ENCODE measurements around the gene DSCAML1.
A peak's percentile ranks its signal among the peaks of the same experiment; 100 is the strongest.

The DSCAML1 gene

GRCh38 chr11:117604336-117604995 lies 192.6 kb downstream of the DSCAML1 start:
- DNase-seq, result peak; percentile 89 to 92

GRCh38 chr11:117603932-117604331 lies 193.1 kb downstream of the DSCAML1 start:
- DNase-seq, result no peak

GRCh38 chr11:117601006-117601708 lies 195.9 kb downstream of the DSCAML1 start:
- DNase-seq, result peak; percentile 92 to 93

DNA sequence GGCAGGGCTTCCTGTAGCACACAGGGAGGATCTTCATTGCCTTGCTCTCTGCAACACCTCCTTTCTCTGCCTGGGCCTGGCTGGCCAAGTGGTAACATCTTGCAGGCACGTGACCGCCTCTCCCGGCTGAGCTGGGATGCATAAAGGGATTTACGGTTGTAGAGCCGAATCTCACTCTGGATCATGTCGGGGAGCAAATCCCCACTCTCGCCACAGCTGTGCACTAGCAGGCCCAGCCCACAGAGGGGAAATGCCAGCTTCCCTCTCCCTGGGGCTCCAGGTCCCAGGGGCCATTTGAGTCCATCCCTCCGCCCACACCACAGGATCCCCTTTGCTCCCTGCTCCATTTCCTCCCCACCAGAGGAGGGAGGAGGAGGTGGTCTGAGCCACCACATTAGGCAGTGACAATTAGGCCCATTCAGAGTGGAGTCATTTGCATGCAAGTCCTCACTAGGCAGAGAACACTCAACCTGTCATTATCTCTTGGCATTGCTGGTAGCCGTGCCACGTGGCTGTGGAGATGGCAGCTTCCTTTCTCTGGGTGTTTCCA lies 196.7 kb downstream of the DSCAML1 start:
- DNase-seq, result peak; percentile 99 to 100

DNA sequence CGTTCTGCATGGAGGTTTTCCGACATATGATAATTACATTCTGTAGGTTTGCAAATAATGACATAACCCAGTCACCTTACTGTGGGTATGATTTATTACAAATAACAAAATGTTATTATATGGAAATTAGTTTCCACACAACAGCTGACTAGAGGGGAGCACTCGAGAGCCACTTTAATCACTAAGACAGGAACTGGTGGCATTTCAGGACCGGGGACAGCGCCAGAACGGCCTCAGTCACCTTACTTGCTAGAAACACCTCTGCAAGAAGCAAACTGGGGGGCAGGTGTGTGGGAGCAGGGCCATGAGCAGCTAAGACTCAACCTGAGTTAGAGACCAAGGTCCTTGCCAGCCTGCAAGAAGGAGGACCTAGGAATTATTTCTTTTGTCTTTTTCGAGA lies 199.9 kb downstream of the DSCAML1 start:
- DNase-seq, result peak; percentile 92 to 94

GRCh38 chr11:117595440-117595839 lies 201.6 kb downstream of the DSCAML1 start:
- DNase-seq, result peak; percentile 25 to 70

DNA sequence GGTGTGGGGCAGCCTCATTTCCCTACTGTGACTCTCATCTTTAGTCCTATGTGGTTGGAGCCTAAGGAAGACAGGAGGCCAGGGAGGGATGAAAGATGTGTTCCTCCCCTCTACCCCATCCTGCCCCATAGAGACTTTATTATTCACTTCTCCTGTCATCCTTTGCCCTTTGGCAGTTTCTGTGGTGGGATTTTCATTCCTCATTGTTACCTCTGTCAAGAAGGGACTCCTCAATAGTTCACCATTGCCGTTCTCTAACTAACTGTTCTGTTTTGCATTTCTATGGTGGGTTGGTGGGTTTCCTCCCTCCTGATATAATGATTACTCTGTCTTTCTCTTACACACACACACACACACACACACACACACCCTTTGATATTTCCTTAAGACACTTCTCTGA lies 202.3 kb downstream of the DSCAML1 start:
- DNase-seq, result peak in 1 of 2 experiments; percentile 48

GRCh38 chr11:117593065-117593464 lies 204.0 kb downstream of the DSCAML1 start:
- DNase-seq, result no peak

DNA sequence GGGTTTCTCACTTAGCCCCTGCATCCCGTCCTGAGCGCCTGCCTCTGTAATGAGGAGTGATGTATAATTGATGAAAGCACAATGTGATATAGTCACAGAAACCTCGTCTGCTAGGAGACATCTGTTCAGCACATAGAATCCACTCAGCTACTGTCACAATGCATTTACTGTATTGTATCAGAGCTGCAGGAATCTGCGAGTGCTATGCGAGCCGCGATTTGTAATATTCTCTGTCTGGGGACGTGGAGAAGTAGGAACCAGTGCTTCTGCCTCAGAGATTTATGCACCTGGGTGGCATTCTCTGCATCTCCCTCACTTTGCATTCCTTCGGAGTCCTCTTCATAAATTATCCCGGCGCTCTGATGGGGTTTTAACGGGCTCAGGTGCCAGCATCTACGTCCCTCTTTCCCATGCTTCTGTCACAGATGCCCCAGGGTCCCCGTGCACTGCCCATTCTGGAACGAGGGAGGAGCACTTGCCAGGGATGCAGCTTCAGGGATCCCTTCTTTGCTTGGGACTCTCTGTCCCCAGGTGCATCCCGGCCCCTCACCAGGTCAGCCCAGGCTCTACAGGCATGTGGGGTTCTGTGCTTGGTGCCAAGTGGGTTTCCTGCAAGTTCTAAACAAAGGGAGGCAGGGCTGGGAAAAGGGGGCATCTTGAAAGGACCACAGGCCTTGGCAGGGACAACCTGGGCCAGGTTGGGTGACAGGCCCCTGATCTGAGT lies 205.5 kb downstream of the DSCAML1 start:
- peak in 1 of 2 experiments; percentile 20 for DNase-seq

GRCh38 chr11:117589063-117589462 lies 208.0 kb downstream of the DSCAML1 start:
- peak; percentile 88 to 96 for DNase-seq

DNA sequence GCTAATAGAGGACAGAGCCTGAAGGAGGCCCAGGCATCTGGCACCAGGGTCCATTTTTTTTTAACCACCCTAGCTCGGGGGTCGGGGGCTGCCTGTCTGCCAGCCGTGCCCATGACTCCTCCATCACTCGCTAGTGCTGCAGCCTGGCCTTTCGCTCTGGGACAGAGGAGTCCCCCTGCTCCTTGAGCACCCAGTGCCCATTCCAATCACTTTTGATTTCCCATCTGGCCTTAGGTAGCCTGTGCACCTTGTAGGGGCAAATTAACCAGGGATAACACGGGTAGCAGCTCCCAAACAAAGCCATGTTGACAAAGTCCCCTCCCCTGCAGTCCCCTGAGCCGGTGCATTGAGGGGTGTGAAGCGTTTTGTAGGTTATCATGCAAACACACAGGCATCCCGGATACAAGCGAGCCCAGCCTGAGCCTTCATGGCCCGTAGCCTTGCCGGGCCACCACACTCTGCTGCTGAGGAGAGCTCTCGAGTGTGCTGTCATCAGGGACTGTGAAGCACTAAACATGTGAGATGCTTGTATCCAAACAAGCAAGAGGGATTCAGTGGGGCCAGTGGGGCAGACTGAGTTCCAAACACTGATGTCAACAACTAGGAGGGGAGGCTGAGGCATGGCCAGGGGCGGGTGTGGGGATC lies 208.7 kb downstream of the DSCAML1 start:
- DNase-seq, result peak in 1 of 2 experiments; percentile 63

GRCh38 chr11:117587416-117587815 lies 209.6 kb downstream of the DSCAML1 start:
- DNase-seq, result no peak

- no peak for DNase-seq
Measured at GRCh38 chr11:117586392-117586791, 210.6 kb downstream of the DSCAML1 start.

DNA sequence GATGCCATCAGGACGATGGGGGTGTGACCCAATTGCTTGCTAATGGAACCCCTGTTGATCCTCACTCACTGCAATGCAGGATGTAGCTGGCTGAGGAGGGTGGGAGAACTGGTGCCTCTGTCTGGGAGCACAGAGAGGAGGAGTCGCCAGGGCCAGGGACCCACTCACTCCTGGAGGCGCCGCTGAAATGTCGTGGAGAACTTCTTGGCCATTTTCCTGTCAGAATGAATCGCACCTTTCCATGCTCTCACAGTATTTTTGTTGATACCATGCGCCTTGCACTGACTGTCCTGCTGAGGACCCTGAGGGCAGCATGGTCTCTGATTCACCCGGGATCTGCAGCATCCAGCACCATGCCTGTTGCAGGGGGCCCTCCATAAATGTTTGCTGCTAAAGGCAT lies 211.4 kb downstream of the DSCAML1 start:
- DNase-seq, result no peak

DNA sequence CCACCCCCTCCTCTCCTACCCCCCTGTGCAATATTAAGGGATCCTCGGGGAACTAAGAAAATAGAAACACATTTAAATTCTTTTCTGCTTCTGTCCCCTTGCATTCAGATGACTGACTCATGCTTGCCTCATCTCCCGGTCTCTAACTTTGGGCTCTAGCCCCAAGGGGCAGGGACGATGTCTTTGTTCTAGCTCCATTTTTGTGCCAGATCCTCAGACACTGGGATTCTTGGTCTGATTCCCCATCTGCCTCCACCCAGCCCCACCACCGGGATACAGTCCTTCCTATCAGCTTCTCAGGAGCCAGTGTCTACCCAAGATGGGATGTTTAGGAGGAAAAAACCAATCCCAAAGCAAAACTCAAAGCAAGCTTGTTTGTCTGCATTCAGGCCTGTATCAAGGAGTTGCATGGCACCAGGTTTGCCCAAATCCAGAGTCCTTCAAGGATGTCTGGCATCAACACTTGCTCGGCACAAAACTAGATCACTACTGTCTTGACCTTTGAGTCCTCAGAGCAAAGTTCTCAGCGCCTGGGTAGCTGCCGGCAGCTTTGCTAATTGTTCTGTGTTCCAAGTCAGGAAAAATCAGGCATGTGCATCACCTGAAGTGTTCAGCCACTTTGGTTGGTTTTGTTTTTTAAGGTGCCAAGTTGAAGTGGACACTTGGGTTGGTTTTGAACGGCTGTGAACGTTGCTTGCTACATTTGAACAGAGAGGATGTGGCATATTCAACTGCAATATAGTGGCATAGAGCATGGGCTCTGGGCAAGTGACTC lies 212.8 kb downstream of the DSCAML1 start:
- peak; percentile 74 to 79 for DNase-seq

DNA sequence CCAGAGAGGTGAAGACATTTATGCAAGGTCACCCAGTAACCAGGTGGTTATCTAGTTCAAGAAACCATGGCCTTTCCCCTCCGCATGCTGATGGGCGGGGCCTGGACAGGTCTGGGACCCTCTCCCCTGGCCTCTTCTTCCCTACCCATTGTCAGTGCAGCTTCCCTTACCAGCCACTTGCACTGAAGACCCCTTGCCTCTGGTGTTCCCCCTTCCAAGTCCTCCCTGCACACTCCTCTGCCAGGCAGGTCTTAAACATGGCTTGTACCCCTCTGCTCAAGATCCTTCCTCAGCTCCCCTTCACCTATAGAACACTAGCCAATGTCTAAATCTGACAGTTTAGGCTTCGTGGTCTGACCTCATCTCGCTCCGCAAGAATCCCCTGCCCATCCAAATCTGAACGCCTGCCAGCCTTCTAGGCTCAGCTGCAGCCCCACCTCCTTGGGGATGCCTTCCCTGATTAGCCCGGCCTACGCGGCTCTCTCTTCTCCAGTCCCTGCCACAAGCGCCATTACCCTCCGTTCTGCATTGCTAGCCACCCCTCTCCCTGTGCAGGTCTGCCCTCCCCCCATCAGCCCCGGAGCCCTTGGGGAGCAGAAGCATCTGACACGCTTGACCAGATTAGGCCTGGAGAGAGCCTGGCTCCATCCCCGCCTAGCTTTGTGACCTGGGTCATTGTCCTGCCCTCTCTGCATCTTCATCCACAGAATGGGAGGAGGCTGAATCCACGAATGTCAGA lies 213.8 kb downstream of the DSCAML1 start:
- peak; percentile 95 to 99 for DNase-seq

DNA sequence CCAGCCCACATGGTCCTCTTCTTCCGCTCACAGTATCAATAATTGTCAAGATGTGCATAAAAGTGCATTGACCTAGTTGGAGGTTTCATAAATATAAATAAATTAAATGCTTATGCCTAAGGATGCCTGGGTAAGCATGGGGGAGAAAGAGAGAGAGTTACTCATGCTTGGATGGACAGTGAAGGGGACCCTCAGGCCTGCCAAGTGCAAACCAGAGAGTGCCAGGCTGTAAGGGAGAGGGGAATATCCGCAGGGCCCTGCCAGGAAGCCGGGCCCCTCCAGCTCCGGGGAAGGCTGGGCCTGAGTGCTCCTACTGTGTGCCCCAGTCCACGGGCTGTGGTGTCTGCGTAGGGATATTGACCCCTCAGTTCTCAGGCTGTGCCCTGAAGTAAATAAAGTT lies 214.6 kb downstream of the DSCAML1 start:
- no peak for DNase-seq

DNA sequence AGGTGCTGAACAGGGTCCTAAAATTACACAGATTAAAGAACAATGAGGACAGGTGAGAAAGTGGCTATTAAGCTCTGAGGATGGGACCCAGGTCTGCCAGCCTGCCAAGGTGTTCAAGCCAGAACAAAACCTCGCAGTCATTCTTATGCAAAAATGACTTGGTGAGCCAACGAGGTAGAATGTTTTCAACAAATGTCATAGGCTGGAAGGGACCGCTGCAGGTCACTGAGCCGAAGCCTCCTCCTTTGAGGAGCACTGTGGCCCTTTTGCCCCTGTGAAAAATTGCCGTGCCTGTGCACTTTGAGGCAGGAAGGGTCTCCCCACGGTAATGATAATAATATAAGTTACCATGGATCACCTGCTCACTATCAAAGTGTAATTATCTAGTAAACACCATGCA lies 216.2 kb downstream of the DSCAML1 start:
- DNase-seq, result peak in 1 of 2 experiments; percentile 73

GRCh38 chr11:117579161-117579560 lies 217.9 kb downstream of the DSCAML1 start:
- no peak for DNase-seq

GRCh38 chr11:117575856-117576255 lies 221.2 kb downstream of the DSCAML1 start:
- DNase-seq, result no peak

GRCh38 chr11:117574551-117574950 lies 222.5 kb downstream of the DSCAML1 start:
- no peak for DNase-seq
